Lower lobe of right lung (tissue), 2 donors: ENCODE data around the gene IKBKE. TPM values are rescaled to one million over a fixed set of nuclear protein-coding genes. Genes with fewer than 3 reads are reported as not detected.

ENCODE experiments used
- ATAC-seq, 2 donors: fragments of 200-7000 bp; cut with Tn5 transposase; one replicate each; pipeline ENCODE4 v1.9.1; 2020 to 2022; ENCODE audit warnings: mild to moderate bottlenecking in 2 of 2, moderate library complexity in 2 of 2
- DNase-seq: peaks from one replicate; pipeline ENCODE4 v3.0.0-alpha.2; 2020
- H3K27ac ChIP-seq: fragments of 200-600 bp; one replicate; pipeline ENCODE4 v1.8.0; 2022
- H3K27me3 ChIP-seq: fragments of 200-600 bp; one replicate; pipeline ENCODE4 v1.8.0; 2022; ENCODE audit warnings: low read depth
- H3K36me3 ChIP-seq: fragments of 200-600 bp; one replicate; pipeline ENCODE4 v1.8.0; 2022; ENCODE audit warnings: mild to moderate bottlenecking
- H3K4me1 ChIP-seq: fragments of 200-600 bp; one replicate; pipeline ENCODE4 v1.8.0; 2022
- H3K4me3 ChIP-seq: fragments of 200-600 bp; one replicate; pipeline ENCODE4 v1.8.0; 2022; ENCODE audit warnings: mild to moderate bottlenecking
- H3K9me3 ChIP-seq: fragments of 200-600 bp; one replicate; pipeline ENCODE4 v1.8.0; 2022
- CTCF ChIP-seq: fragments of 200-600 bp; IDR thresholded peaks from one replicate; pipeline ENCODE4 v1.8.0; 2022; ENCODE audit warnings: antibody characterized with exemption, mild to moderate bottlenecking
- intact Hi-C: fragments of 100-400 bp; cut with DNase I; formaldehyde crosslinking; loops from one replicate; pipeline ENCODE4 v1.11.0; 2022
- total RNA-seq: library from RNA; stranded (reverse); fragmentation: NEBNext Ultra II Directional; extraction: Animal tissue kit (Norgen Biotek cat#: 25700); gene quantifications from one replicate; pipeline ENCODE4 v1.2.1, GENCODE V29; 2021
- donor health status: DM: no; HTN: yes; CAD: no; lungs with severe emphysema.

IKBKE gene
- total RNA-seq, 1 donor from 2014 or later, result 12.5 TPM

GRCh38 chr1:206537141-206537540, 66.9 kb downstream of the IKBKE start:
- DNase-seq (no peak), ATAC-seq (no peak)
- Histone ChIP-seq H3K36me3 (no peaks in the 10 kb centered on the region), H3K27me3 (no peaks in the 10 kb centered on the region), H3K4me3 (no peak overlapping the region), H3K27ac (no peak overlapping the region), H3K9me3 (no peaks in the 10 kb centered on the region), H3K4me1 (peaks cover 19% of the 10 kb centered on the region)
- intact Hi-C loops, result no loop called here
- no peak for TF ChIP-seq CTCF

- intact Hi-C loops, result no loop called here
- no peak for ATAC-seq
These were observed 68.0 kb downstream of the IKBKE start for GRCh38 chr1:206538086-206538770.

GRCh38 chr1:206538901-206539640, 68.8 kb downstream of the IKBKE start:
- DNase-seq, result no peak
- no peaks in the 10 kb centered on the region for H3K27me3 ChIP-seq
- H3K4me3 ChIP-seq, result no peak overlapping the region
- H3K27ac ChIP-seq, result peak overlapping the region; percentile 78
- intact Hi-C loops, result no loop called here
- TF ChIP-seq CTCF, result no peak
- peaks cover 19% of the 10 kb centered on the region for H3K4me1 ChIP-seq
- H3K9me3 ChIP-seq, result no peaks in the 10 kb centered on the region
- no peaks in the 10 kb centered on the region for H3K36me3 ChIP-seq
- no peak for ATAC-seq

More at GRCh38 chr1:206538086-206538770, 68.0 kb downstream of the IKBKE start:
- no peak for TF ChIP-seq CTCF
- no peaks in the 10 kb centered on the region for H3K27me3 ChIP-seq
- DNase-seq, result no peak
- peaks cover 19% of the 10 kb centered on the region for H3K4me1 ChIP-seq
- no peak overlapping the region for H3K4me3 ChIP-seq
- no peaks in the 10 kb centered on the region for H3K36me3 ChIP-seq
- no peak overlapping the region for H3K27ac ChIP-seq
- no peaks in the 10 kb centered on the region for H3K9me3 ChIP-seq

GRCh38 chr1:206540044-206540780, 69.9 kb downstream of the IKBKE start:
- peaks cover 19% of the 10 kb centered on the region for H3K4me1 ChIP-seq
- DNase-seq, result peak; percentile 89

More at GRCh38 chr1:206540044-206540780, 69.9 kb downstream of the IKBKE start:
- H3K36me3 ChIP-seq, result no peaks in the 10 kb centered on the region
- H3K27ac ChIP-seq, result peak overlapping the region; percentile 78
- TF ChIP-seq CTCF, result no peak
- ATAC-seq, result peak; percentile 95 to 97
- intact Hi-C loops, result no loop called here
- no peaks in the 10 kb centered on the region for H3K27me3 ChIP-seq
- H3K9me3 ChIP-seq, result no peaks in the 10 kb centered on the region
- H3K4me3 ChIP-seq, result no peak overlapping the region
